Loucy (cell line): ENCODE data around the gene SGPL1.
"Not testable (repeated sequence)": the region's sequence is repeated elsewhere in the genome, so short reads cannot be mapped to it uniquely, and the experiment has no call there.

Experiments
- H2AFZ ChIP-seq: fragments of 200-600 bp; sonication (generic); 2 replicates; pipeline ENCODE4 v1.6.0; 2016; ENCODE audit warnings: antibody characterized with exemption, mild to moderate bottlenecking, low read length, moderate library complexity
- H3F3A ChIP-seq: fragments of 200-600 bp; 2 replicates; pipeline ENCODE4 v1.6.0; 2016; ENCODE audit warnings: antibody characterized with exemption, low read depth, mild to moderate bottlenecking
- H3K27me3 ChIP-seq: fragments of 200-600 bp; sonication (generic); 2 replicates; pipeline ENCODE4 v1.6.1; 2014; ENCODE audit warnings: low read length, mild to moderate bottlenecking; ENCODE audit not compliant: insufficient read depth, poor library complexity, severe bottlenecking
- H3K36me3 ChIP-seq: fragments of 200-600 bp; sonication (generic); 2 replicates; pipeline ENCODE4 v1.6.1; 2016; ENCODE audit warnings: low read length; ENCODE audit not compliant: insufficient read depth
- H3K4me1 ChIP-seq: fragments of 200-600 bp; sonication (generic); 2 replicates; pipeline ENCODE4 v1.5.1; 2014; ENCODE audit warnings: low read length, mild to moderate bottlenecking; ENCODE audit not compliant: insufficient read depth, poor library complexity, severe bottlenecking
- H3K4me2 ChIP-seq: fragments of 200-600 bp; sonication (generic); 2 replicates; pipeline ENCODE4 v1.6.0; 2014; ENCODE audit warnings: antibody characterized with exemption, low read length, low read depth, mild to moderate bottlenecking; ENCODE audit not compliant: poor library complexity, severe bottlenecking
- H3K4me3 ChIP-seq: fragments of 200-600 bp; sonication (generic); 2 replicates; pipeline ENCODE4 v1.5.1; 2014; ENCODE audit warnings: low read length, mild to moderate bottlenecking, mixed read lengths; ENCODE audit not compliant: poor library complexity, severe bottlenecking
- H3K79me2 ChIP-seq: fragments of 200-600 bp; sonication (generic); 2 replicates; pipeline ENCODE4 v1.6.1; 2014; ENCODE audit warnings: low read length; ENCODE audit not compliant: insufficient read depth
- H3K9ac ChIP-seq: fragments of 200-600 bp; sonication (generic); 2 replicates; pipeline ENCODE4 v1.6.0; 2014; ENCODE audit warnings: mild to moderate bottlenecking, low read depth, low read length, moderate library complexity; ENCODE audit not compliant: poor library complexity, severe bottlenecking
- H3K9me2 ChIP-seq: fragments of 200-600 bp; sonication (generic); replicated peaks from 2 replicates; pipeline ENCODE4 v1.6.1; 2016; ENCODE audit warnings: low read depth, low read length, mixed read lengths
- H3K9me3 ChIP-seq: fragments of 200-600 bp; sonication (generic); 2 replicates; pipeline ENCODE4 v1.6.1; 2014; ENCODE audit warnings: mild to moderate bottlenecking, antibody characterized with exemption, low read length, low read depth; ENCODE audit not compliant: insufficient read depth
- H4K20me1 ChIP-seq: fragments of 200-600 bp; sonication (generic); 2 replicates; pipeline ENCODE4 v1.6.0; 2014; ENCODE audit warnings: antibody characterized with exemption, low read length, mild to moderate bottlenecking; ENCODE audit not compliant: insufficient read depth, poor library complexity, severe bottlenecking
- CTCF ChIP-seq: fragments of 200-600 bp; sonication (generic); conservative IDR thresholded peaks from 2 replicates; pipeline ENCODE4 v1.5.1; 2014; ENCODE audit warnings: mild to moderate bottlenecking, antibody characterized with exemption, low read length
- EZH2phosphoT487 ChIP-seq: fragments of 200-600 bp; IDR thresholded peaks from 2 replicates; pipeline ENCODE4 v1.6.1; 2018; ENCODE audit warnings: antibody characterized with exemption, mild to moderate bottlenecking, moderate library complexity, borderline replicate concordance

SGPL1 gene, protein sequence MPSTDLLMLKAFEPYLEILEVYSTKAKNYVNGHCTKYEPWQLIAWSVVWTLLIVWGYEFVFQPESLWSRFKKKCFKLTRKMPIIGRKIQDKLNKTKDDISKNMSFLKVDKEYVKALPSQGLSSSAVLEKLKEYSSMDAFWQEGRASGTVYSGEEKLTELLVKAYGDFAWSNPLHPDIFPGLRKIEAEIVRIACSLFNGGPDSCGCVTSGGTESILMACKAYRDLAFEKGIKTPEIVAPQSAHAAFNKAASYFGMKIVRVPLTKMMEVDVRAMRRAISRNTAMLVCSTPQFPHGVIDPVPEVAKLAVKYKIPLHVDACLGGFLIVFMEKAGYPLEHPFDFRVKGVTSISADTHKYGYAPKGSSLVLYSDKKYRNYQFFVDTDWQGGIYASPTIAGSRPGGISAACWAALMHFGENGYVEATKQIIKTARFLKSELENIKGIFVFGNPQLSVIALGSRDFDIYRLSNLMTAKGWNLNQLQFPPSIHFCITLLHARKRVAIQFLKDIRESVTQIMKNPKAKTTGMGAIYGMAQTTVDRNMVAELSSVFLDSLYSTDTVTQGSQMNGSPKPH

GRCh38 chr10:70815504-70816219, at the start of gene SGPL1:
Gene SGPL1 (plus strand): TSS chr10:70815948. CDS start chr10:70816854, 906 bp downstream.
- Histone ChIP-seq H3K27me3 (no peaks in the 10 kb centered on the region), H3K4me3 (peak within 1 kb of the TSS; percentile 81), H4K20me1 (no peaks in the 10 kb centered on the region), H3K4me1 (peaks cover 17% of the 10 kb centered on the region), H3K9me2 (no peaks in the 10 kb centered on the region), H3K79me2 (no peaks in the 10 kb centered on the region), H2AFZ (peak within 1 kb of the TSS; percentile 91), H3K4me2 (peak within 1 kb of the TSS; percentile 78), H3K9ac (peak within 1 kb of the TSS; percentile 72), H3K9me3 (no peaks in the 10 kb centered on the region), H3K36me3 (no peaks in the 10 kb centered on the region), H3F3A (no peaks in the 10 kb centered on the region)
- TF ChIP-seq CTCF (peak; percentile 86), EZH2phosphoT487 (no peak)

DNA sequence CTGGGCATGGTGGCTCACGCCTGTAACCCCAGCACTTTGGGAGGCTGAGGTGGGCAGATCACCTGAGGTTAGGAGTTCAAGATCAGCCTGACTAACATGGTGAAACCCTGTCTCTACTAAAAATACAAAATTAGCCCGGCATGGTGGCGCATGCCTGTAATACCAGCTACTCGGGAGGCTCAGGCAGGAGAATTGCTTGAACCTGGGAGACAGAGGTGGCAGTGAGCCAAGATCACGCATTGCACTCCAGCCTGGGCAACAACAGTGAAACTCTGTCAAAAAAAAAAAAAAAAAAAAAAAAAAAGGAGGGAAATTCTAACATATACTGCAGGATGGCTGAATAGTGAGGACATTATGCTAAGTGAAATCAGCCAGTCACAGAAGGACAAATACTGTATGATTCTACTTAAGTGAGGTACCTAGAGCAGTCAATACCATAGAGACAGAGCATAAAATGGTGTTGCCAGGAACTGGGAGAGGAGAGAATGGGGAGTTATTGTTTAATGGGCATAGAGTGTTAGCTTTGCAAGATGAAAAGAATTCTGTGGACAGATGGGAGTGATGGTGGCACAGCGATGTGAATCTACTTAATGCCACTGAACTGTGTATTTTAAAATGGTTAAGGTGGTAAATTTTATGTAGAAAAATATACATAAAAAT, 47.6 kb upstream of the SGPL1 start:
- not testable (repeated sequence) for H3K36me3 ChIP-seq, H3F3A ChIP-seq, H3K27me3 ChIP-seq, H3K9me2 ChIP-seq, H3K79me2 ChIP-seq, H2AFZ ChIP-seq, H3K4me3 ChIP-seq, H3K4me2 ChIP-seq, H3K4me1 ChIP-seq, H3K9ac ChIP-seq, H4K20me1 ChIP-seq
- H3K9me3 ChIP-seq = peaks cover 13% of the 10 kb centered on the region; the same call in 1 of the 2 replicates

DNA sequence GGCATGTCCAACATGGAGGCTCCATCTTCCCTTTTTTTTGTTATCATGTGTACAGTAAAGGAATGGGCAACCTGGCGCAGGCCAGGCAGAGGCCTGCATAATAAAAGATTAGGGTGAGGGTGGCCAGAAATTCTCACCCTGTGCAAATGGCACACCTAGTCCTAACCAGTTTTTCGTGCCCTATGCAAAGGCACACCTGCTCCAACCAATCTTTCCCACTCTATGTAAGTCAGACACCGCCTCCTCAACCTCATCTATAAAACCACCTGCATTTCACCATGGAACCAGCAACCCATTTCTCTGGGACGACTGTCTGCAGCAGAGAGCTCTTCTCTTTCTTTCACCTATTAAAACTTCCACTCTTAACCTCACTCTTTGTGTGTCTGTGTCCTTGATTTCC, 46.6 kb upstream of the SGPL1 start:
- Histone ChIP-seq H3K9me2 (no peaks in the 10 kb centered on the region), H3F3A (no peaks in the 10 kb centered on the region), H3K4me2 (no peak overlapping the region), H3K27me3 (no peaks in the 10 kb centered on the region), H2AFZ (no peak overlapping the region), H4K20me1 (no peaks in the 10 kb centered on the region), H3K9ac (no peak overlapping the region), H3K4me3 (no peak overlapping the region), H3K9me3 (peaks cover 13% of the 10 kb centered on the region; the same call in 1 of the 2 replicates), H3K4me1 (no peaks in the 10 kb centered on the region), H3K79me2 (no peaks in the 10 kb centered on the region), H3K36me3 (no peaks in the 10 kb centered on the region)
- TF ChIP-seq EZH2phosphoT487 (no peak), CTCF (no peak)
